GM19025 (cell line): ENCODE results near the gene CCDC192.
A peak's percentile ranks its signal among the peaks of the same experiment; 100 is the strongest.
"Not testable (repeated sequence)": the region's sequence is repeated elsewhere in the genome, so short reads cannot be mapped to it uniquely, and the experiment has no call there.

Source experiments
- ATAC-seq: cut with Tn5 transposase; IDR thresholded peaks from one replicate; pipeline ENCODE4 v1.9.1; 2021; ENCODE audit warnings: mild to moderate bottlenecking, low read depth, moderate library complexity; ENCODE audit not compliant: unreplicated experiment

The CCDC192 gene

GRCh38 chr5:127758766-127759283 is 55.6 kb downstream of the CCDC192 start:
- ATAC-seq, result no peak

GRCh38 chr5:127761869-127762268 is 58.7 kb downstream of the CCDC192 start:
- ATAC-seq, result no peak

- ATAC-seq, result no peak
These were observed 59.2 kb downstream of the CCDC192 start for GRCh38 chr5:127762412-127762811.

GRCh38 chr5:127766676-127767335 is 63.6 kb downstream of the CCDC192 start:
- no peak for ATAC-seq

GRCh38 chr5:127769386-127769785 is 66.2 kb downstream of the CCDC192 start:
- ATAC-seq, result no peak

- no peak for ATAC-seq
These were observed 67.1 kb downstream of the CCDC192 start for GRCh38 chr5:127770272-127770671.

- no peak for ATAC-seq
These were observed 69.3 kb downstream of the CCDC192 start for GRCh38 chr5:127772531-127772930.

- ATAC-seq, result no peak
These were observed 71.0 kb downstream of the CCDC192 start for GRCh38 chr5:127774221-127774620.

- no peak for ATAC-seq
These were observed 73.3 kb downstream of the CCDC192 start for GRCh38 chr5:127776477-127776876.

GRCh38 chr5:127777957-127778356 is 74.8 kb downstream of the CCDC192 start:
- ATAC-seq, result no peak

- not testable (repeated sequence) for ATAC-seq
These were observed 79.3 kb downstream of the CCDC192 start for GRCh38 chr5:127782450-127782849.

- peak; percentile 93 for ATAC-seq
These were observed 82.1 kb downstream of the CCDC192 start for GRCh38 chr5:127785098-127785927.

- ATAC-seq, result no peak
These were observed 88.2 kb downstream of the CCDC192 start for GRCh38 chr5:127791439-127791838.

- not testable (repeated sequence) for ATAC-seq
These were observed 88.7 kb downstream of the CCDC192 start for GRCh38 chr5:127791908-127792307.

GRCh38 chr5:127793052-127793451 is 89.9 kb downstream of the CCDC192 start:
- ATAC-seq, result no peak

GRCh38 chr5:127793879-127794278 is 90.7 kb downstream of the CCDC192 start:
- no peak for ATAC-seq

- no peak for ATAC-seq
These were observed 93.0 kb downstream of the CCDC192 start for GRCh38 chr5:127796211-127796610.

GRCh38 chr5:127799293-127799905 is 96.2 kb downstream of the CCDC192 start:
- ATAC-seq, result no peak

- no peak for ATAC-seq
These were observed 98.7 kb downstream of the CCDC192 start for GRCh38 chr5:127801751-127802476.

GRCh38 chr5:127802477-127802865 is 99.3 kb downstream of the CCDC192 start:
- ATAC-seq, result no peak
